GM23338 (cell line): ENCODE measurements around the gene KRTAP2-2. TPM values are rescaled to one million over a fixed set of nuclear protein-coding genes. Genes with fewer than 3 reads are reported as not detected.

Source experiments
- ATAC-seq: fragments of 200-7000 bp; cut with Tn5 transposase; 3 replicates; pipeline ENCODE4 v1.9.1; 2020
- DNase-seq: peaks from one replicate; pipeline ENCODE4 v3.0.0-alpha.2; 2015; ENCODE audit warnings: low spot score
- H2AFZ ChIP-seq: fragments of 200-600 bp; sonication (generic); 2 replicates; pipeline ENCODE4 v1.8.0; 2016; ENCODE audit warnings: antibody characterized with exemption, mild to moderate bottlenecking, moderate library complexity
- H3F3A ChIP-seq: fragments of 200-600 bp; sonication (generic); replicated peaks from 2 replicates; pipeline ENCODE4 v1.8.0; 2017; ENCODE audit warnings: antibody characterized with exemption, mixed run types, low read depth
- H3K27ac ChIP-seq: fragments of 200-600 bp; sonication (generic); 2 replicates; pipeline ENCODE4 v1.6.1; 2016; ENCODE audit warnings: low read depth
- H3K27me3 ChIP-seq: fragments of 200-600 bp; sonication (generic); 2 replicates; pipeline ENCODE4 v1.8.0; 2016; ENCODE audit warnings: mild to moderate bottlenecking, mixed run types, moderate library complexity; ENCODE audit not compliant: insufficient read depth
- H3K36me3 ChIP-seq: fragments of 200-600 bp; sonication (generic); 2 replicates; pipeline ENCODE4 v1.8.0; 2016; ENCODE audit warnings: mild to moderate bottlenecking; ENCODE audit not compliant: insufficient read depth
- H3K4me1 ChIP-seq: fragments of 200-600 bp; sonication (generic); 2 replicates; pipeline ENCODE4 v1.8.0; 2016; ENCODE audit warnings: mild to moderate bottlenecking, moderate library complexity; ENCODE audit not compliant: insufficient read depth
- H3K4me2 ChIP-seq: fragments of 200-600 bp; sonication (generic); 2 replicates; pipeline ENCODE4 v1.7.1; 2017; ENCODE audit warnings: mixed run types
- H3K4me3 ChIP-seq: fragments of 200-600 bp; sonication (generic); 2 replicates; pipeline ENCODE4 v1.6.1; 2016; ENCODE audit warnings: mixed run types
- H3K79me2 ChIP-seq: fragments of 200-600 bp; sonication (generic); replicated peaks from 2 replicates; pipeline ENCODE4 v1.8.0; 2017; ENCODE audit warnings: mild to moderate bottlenecking; ENCODE audit not compliant: insufficient read depth
- H3K9me2 ChIP-seq: fragments of 200-600 bp; sonication (generic); 2 replicates; pipeline ENCODE4 v1.8.0; 2017; ENCODE audit not compliant: insufficient read depth
- H4K20me1 ChIP-seq: fragments of 200-600 bp; sonication (generic); replicated peaks from 2 replicates; pipeline ENCODE4 v1.8.0; 2017; ENCODE audit warnings: mild to moderate bottlenecking; ENCODE audit not compliant: insufficient read depth
- H3K27ac Mint-ChIP-seq: 2 replicates; pipeline ENCODE4 v1.8.0; 2020; ENCODE audit warnings: inconsistent platforms, mild to moderate bottlenecking, moderate library complexity, mixed read lengths
- H3K27me3 Mint-ChIP-seq: 3 replicates; pipeline ENCODE4 v1.8.0; 2022; ENCODE audit warnings: low read depth, mild to moderate bottlenecking, moderate library complexity, mixed read lengths, inconsistent platforms; ENCODE audit not compliant: insufficient read depth, poor library complexity
- H3K36me3 Mint-ChIP-seq: 3 replicates; pipeline ENCODE4 v1.8.0; 2021; ENCODE audit warnings: low read depth, mild to moderate bottlenecking, inconsistent platforms, moderate library complexity, mixed read lengths
- H3K4me1 Mint-ChIP-seq: 3 replicates; pipeline ENCODE4 v1.8.0; 2020; ENCODE audit warnings: mild to moderate bottlenecking, inconsistent platforms, mixed read lengths
- H3K4me3 Mint-ChIP-seq: 3 replicates; pipeline ENCODE4 v1.8.0; 2021; ENCODE audit warnings: moderate library complexity, mild to moderate bottlenecking, inconsistent platforms, mixed read lengths
- H3K9me3 Mint-ChIP-seq: 3 replicates; pipeline ENCODE4 v1.8.0; 2020; ENCODE audit warnings: moderate library complexity, mild to moderate bottlenecking, inconsistent platforms, mixed read lengths
- CREB1 ChIP-seq: fragments of 250-450 bp; sonication (Bioruptor Pico); IDR thresholded peaks from 2 replicates; pipeline ENCODE4 v1.5.0; 2020; ENCODE audit warnings: low read depth, mild to moderate bottlenecking, moderate library complexity
- CTCF ChIP-seq, 2 experiments: fragments of 200-600 bp in 1 of 2; sonication (generic) in 1 of 2; conservative IDR thresholded peaks; 2 replicates each; pipeline versions ENCODE4 v1.5.1 to v1.6.1; 2016 to 2017; ENCODE audit warnings: antibody characterized with exemption in 2 of 2, low read depth in 2 of 2, mild to moderate bottlenecking in 2 of 2, moderate library complexity in 1 of 2
- ETS1 ChIP-seq: IDR thresholded peaks from 2 replicates; pipeline ENCODE4 v1.6.1; 2016; ENCODE audit warnings: antibody characterized with exemption
- EZH2 ChIP-seq: fragments of 200-600 bp; sonication (generic); IDR thresholded peaks from one replicate; pipeline ENCODE4 v1.8.0; 2017; ENCODE audit warnings: antibody characterized with exemption, mild to moderate bottlenecking, low read depth; ENCODE audit not compliant: unreplicated experiment
- EZH2phosphoT487 ChIP-seq: fragments of 200-600 bp; sonication (generic); IDR thresholded peaks from one replicate; pipeline ENCODE4 v1.8.1; 2018; ENCODE audit warnings: antibody characterized with exemption; ENCODE audit not compliant: unreplicated experiment
- JUNB ChIP-seq: IDR thresholded peaks from one replicate; pipeline ENCODE4 v1.6.1; 2016; ENCODE audit warnings: antibody characterized with exemption; ENCODE audit not compliant: unreplicated experiment
- NANOG ChIP-seq: IDR thresholded peaks from 2 replicates; pipeline ENCODE4 v1.6.1; 2016; ENCODE audit warnings: antibody characterized with exemption, borderline replicate concordance
- POLR2AphosphoS5 ChIP-seq: IDR thresholded peaks from 2 replicates; pipeline ENCODE4 v1.6.1; 2016; ENCODE audit warnings: antibody characterized with exemption, low read depth
- REST ChIP-seq: IDR thresholded peaks from one replicate; pipeline ENCODE4 v1.6.1; 2018; ENCODE audit warnings: antibody characterized with exemption; ENCODE audit not compliant: unreplicated experiment
- STAT1 ChIP-seq: IDR thresholded peaks from one replicate; pipeline ENCODE4 v1.6.1; 2016; ENCODE audit warnings: antibody characterized with exemption; ENCODE audit not compliant: unreplicated experiment
- ZNF114 ChIP-seq: fragments of 250-450 bp; sonication (Bioruptor Pico); IDR thresholded peaks from 2 replicates; pipeline ENCODE4 v1.5.0; 2020; ENCODE audit warnings: mild to moderate bottlenecking, moderate library complexity
- ZNF331 ChIP-seq: fragments of 250-450 bp; sonication (Bioruptor Pico); IDR thresholded peaks from 2 replicates; pipeline ENCODE4 v1.5.0; 2020; ENCODE audit warnings: low read depth, mild to moderate bottlenecking, moderate library complexity
- ZNF462 ChIP-seq: fragments of 250-450 bp; sonication (Bioruptor Pico); IDR thresholded peaks from 2 replicates; pipeline ENCODE4 v1.5.0; 2020; ENCODE audit warnings: mild to moderate bottlenecking, moderate library complexity
- polyA plus RNA-seq: library from polyadenylated mRNA; unstranded; fragments of >200 nt; fragmentation: Nextera tagmentation; extraction: Ambion mirVana; gene quantifications from 2 replicates; pipeline ENCODE4 v1.2.1, GENCODE V29; 2016
- total RNA-seq: library from RNA; depleted of rRNA; stranded (reverse); fragments of >200 nt; shearing (Covaris generic); gene quantifications from 2 replicates; pipeline ENCODE4 v1.2.3, GENCODE V29; 2014

The KRTAP2-2 gene
- total and polyA plus RNA-seq, 2 experiments from 2014 or later: not detected

- TF ChIP-seq EZH2phosphoT487 (no peak), STAT1 (no peak), ZNF114 (CRISPR knock-in tag) (no peak)
These were observed 1.0 kb downstream of the KRTAP2-2 start (continued) for GRCh38 chr17:41054025-41054424.

- Histone ChIP-seq H2AFZ (no peak overlapping the region), H3K27ac (no peak overlapping the region), H3K27me3 (no peaks in the 10 kb centered on the region), H3K4me1 (peaks cover 8% of the 10 kb centered on the region), H3F3A (no peaks in the 10 kb centered on the region), H3K4me3 (no peak overlapping the region), H3K9me2 (no peaks in the 10 kb centered on the region), H4K20me1 (no peaks in the 10 kb centered on the region), H3K79me2 (no peaks in the 10 kb centered on the region), H3K4me2 (no peak overlapping the region), H3K36me3 (no peaks in the 10 kb centered on the region)
- Mint-ChIP-seq H3K4me1 (peaks cover 16% of the 10 kb centered on the region), H3K27me3 (no peaks in the 10 kb centered on the region), H3K4me3 (no peak overlapping the region), H3K9me3 (peaks cover 6% of the 10 kb centered on the region; the same call in 1 of the 3 replicates), H3K36me3 (0 out of 3 replicates have a peak, but pooled peaks cover 3% of the 10 kb centered on the region), H3K27ac (no peak overlapping the region)
- DNase-seq (no peak), ATAC-seq (no peak)
- no peak for TF ChIP-seq STAT1
- no peak for TF ChIP-seq ZNF331
- TF ChIP-seq CTCF (conservative IDR thresholded peaks at IDR 0.05; ENCODE audit: low read depth in 2 of 2): no peak
- TF ChIP-seq CREB1: no peak
- TF ChIP-seq ZNF114 (CRISPR knock-in tag): no peak
- no peak for TF ChIP-seq POLR2AphosphoS5
- TF ChIP-seq JUNB: no peak
- TF ChIP-seq ZNF462 (CRISPR knock-in tag): no peak
- no peak for TF ChIP-seq EZH2
- TF ChIP-seq EZH2phosphoT487: no peak
- TF ChIP-seq ETS1: no peak
- TF ChIP-seq NANOG: no peak
- no peak for TF ChIP-seq REST
These were observed 2.5 kb downstream of the KRTAP2-2 start for GRCh38 chr17:41052566-41052965.
